Endometrial microvascular endothelial cells (primary cell): Measurements from ENCODE around the gene RAP1GAP2. TPM values are rescaled to one million over a fixed set of nuclear protein-coding genes. Genes with fewer than 3 reads are reported as not detected.
"Not testable (repeated sequence)": the region's sequence is repeated elsewhere in the genome, so short reads cannot be mapped to it uniquely, and the experiment has no call there.

Experiments used
- in situ Hi-C: cut with HindIII; loops from 2 replicates; pipeline ENCODE4 v1.10.0; 2017; ENCODE audit warnings: low sequenced_read_pairs, low pct_unique_long_range_greater_than_20kb; ENCODE audit errors: inconsistent ontology term
- total RNA-seq: library from RNA; depleted of rRNA; stranded (reverse); fragments of >200 nt; gene quantifications from one replicate; pipeline ENCODE4 v1.2.3, GENCODE V29; 2015; ENCODE audit errors: inconsistent ontology term

The RAP1GAP2 gene
- total RNA-seq, 1 donor from 2014 or later, result 2.5 TPM

- in situ Hi-C loops, result loop anchor here (25.0 kb wide), 1 partner anchor 150 kb away; no protein-coding TSS in a partner anchor
Measured at GRCh38 chr17:3011891-3012290, 215.7 kb downstream of the RAP1GAP2 start.

- in situ Hi-C loops, result loop anchor here (25.0 kb wide), 1 partner anchor 151 kb away; no protein-coding TSS in a partner anchor
Measured at GRCh38 chr17:3012926-3013581, 216.8 kb downstream of the RAP1GAP2 start.

- in situ Hi-C loops, result loop anchor here (25.0 kb wide), 1 partner anchor 154 kb away; no protein-coding TSS in a partner anchor
Measured at GRCh38 chr17:3015890-3016289, 219.7 kb downstream of the RAP1GAP2 start.

- in situ Hi-C loops, result loop anchor here (25.0 kb wide), 1 partner anchor 156 kb away; no protein-coding TSS in a partner anchor
Measured at GRCh38 chr17:3017936-3018335, 221.7 kb downstream of the RAP1GAP2 start.

GRCh38 chr17:3019761-3020160, 223.5 kb downstream of the RAP1GAP2 start:
- in situ Hi-C loops, result loop anchor here (25.0 kb wide), 1 partner anchor 157 kb away; no protein-coding TSS in a partner anchor

- in situ Hi-C loops, result loop anchor here (25.0 kb wide), 1 partner anchor 158 kb away; no protein-coding TSS in a partner anchor
Measured at GRCh38 chr17:3020381-3020780, 224.1 kb downstream of the RAP1GAP2 start.

- in situ Hi-C loops, result loop anchor here (25.0 kb wide), 1 partner anchor 160 kb away; no protein-coding TSS in a partner anchor
Measured at GRCh38 chr17:3022197-3022596, 226.0 kb downstream of the RAP1GAP2 start.

GRCh38 chr17:3024346-3024745, 228.1 kb downstream of the RAP1GAP2 start:
- in situ Hi-C loops, result loop anchor here (25.0 kb wide), 1 partner anchor 162 kb away; no protein-coding TSS in a partner anchor

- in situ Hi-C loops, result no loop called here
Measured at GRCh38 chr17:3025421-3026124, 229.3 kb downstream of the RAP1GAP2 start.

GRCh38 chr17:3026125-3026855, 230.1 kb downstream of the RAP1GAP2 start:
- in situ Hi-C loops, result no loop called here

- in situ Hi-C loops, result no loop called here
Measured at GRCh38 chr17:3026856-3027751, 230.9 kb downstream of the RAP1GAP2 start.

- in situ Hi-C loops, result no loop called here
Measured at GRCh38 chr17:3027786-3028532, 231.7 kb downstream of the RAP1GAP2 start.

GRCh38 chr17:3029213-3029913, 233.1 kb downstream of the RAP1GAP2 start:
- in situ Hi-C loops, result no loop called here

- in situ Hi-C loops, result no loop called here
Measured at GRCh38 chr17:3030096-3030495, 233.9 kb downstream of the RAP1GAP2 start.

GRCh38 chr17:3030852-3031470, 234.7 kb downstream of the RAP1GAP2 start:
- in situ Hi-C loops, result not testable (repeated sequence)
